GM18870 (cell line): ENCODE measurements around the gene C6orf136.

Experiments
- ATAC-seq: cut with Tn5 transposase; IDR thresholded peaks from one replicate; pipeline ENCODE4 v1.9.1; 2021; ENCODE audit warnings: moderate library complexity; ENCODE audit not compliant: unreplicated experiment

Gene C6orf136

DNA sequence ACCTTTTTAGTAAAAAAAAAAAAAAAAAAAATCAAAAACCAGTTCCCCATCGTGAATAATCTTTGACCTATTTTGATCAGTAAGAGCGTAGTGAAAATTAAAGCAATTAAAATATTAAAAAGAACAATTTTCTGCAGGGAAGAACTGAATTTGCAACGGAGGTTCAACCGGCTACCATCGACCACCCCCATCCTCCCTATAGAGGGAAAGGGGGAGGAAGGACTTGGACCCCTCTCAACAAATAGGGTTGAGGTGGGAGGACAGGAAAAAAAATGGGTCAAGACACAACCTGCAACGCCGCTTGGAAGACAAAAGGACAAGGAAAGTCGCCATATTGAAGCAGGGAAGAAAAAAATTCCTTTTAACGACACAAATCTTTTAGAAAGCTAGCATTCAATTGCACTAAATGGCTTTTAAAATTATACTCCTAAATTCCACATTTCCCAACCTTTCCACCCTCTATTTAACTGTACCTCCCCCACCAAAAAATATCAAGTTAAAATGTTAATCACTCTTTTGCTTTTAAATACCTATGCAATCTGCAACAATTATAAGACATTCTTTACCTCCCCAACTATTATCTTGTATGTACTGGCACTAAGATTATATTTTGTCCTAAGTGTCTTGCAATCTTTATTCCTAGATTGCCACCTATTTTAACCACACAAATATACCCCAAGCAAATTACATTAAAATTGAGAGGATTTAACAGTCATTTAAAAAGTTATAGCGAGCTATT is 31.5 kb upstream of the C6orf136 start:
- ATAC-seq: no peak

DNA sequence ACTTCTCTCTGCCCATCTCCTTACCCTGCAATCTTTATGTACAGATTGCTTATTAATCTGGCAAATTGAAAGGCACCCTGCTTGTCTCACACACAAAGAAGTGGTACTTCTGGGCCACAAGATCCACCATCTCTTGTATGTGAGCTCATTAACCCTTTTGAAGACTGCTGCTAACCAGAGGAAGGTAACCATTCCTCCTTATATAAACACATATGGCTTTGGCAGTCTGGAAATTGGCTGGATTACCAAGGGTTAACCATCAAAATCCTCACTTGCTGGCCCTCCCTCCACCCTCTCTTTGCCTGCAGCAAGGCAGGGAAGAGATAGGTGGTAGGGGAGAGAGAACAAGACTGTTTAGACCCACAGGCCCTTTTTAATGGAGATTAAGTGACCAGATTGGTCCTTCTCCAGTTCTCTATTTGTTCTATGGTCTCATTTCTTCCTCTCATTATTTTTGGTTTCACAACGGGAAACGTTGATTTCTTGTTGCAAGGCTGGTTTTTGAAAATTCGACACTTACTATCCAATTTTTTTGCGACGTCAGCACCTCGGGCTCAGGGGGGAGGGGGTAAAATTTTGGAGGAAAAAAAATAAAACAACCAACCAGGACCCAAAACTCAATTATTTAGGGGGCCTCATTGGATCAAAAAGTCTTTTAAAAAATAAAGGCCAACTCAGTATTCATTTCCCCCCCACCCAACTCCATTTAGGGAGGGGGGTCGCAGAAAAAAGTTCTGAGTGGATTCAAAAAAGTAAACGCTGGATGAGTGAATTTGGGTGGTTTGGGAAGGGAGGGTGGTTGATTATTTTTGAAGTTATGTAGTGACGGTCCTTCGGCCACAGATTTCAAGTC is 30.7 kb upstream of the C6orf136 start:
- ATAC-seq: no peak

DNA sequence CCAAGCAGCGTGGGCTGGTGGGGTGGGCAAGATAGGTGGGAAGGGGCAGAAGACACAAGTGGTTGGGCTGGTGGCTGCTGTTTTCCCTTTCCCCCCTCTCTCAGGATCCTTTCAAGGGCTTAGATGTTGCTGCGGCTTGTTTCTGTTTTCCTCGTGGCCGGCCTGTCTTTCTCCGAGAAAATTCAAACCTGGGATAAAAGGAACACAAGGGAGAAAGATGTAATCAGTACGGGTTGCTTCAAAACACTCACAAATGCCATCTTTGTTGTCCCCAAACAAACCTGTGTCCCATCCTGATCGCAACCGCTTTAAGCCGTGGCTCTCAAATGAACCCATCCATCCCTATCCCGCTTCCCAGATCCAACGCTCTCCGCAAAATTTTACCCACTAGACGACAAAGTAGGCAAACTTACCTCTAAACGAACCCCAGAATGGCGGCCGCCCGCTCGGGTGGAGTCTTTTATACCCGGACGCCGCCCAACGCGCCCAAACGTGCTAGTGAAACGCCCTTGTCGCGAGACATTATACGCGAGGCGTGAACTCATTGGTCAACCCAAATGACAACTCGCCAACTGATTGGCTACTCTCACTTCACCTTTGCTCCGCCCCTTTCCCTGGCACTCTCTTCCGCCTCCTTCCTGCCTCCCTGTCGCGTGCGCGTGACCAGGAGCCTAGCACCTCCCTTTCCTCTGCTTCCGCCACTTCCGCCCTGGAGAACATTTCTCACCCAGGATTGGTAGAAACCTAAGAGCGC is 29.9 kb upstream of the C6orf136 start, which contains the start of gene PPP1R10:
TSS of gene PPP1R10 (minus strand) at position 433 of the 754 bp plus-strand sequence. CDS start 7,299 bp downstream, outside the sequence.
- ATAC-seq: peak; percentile 80

DNA sequence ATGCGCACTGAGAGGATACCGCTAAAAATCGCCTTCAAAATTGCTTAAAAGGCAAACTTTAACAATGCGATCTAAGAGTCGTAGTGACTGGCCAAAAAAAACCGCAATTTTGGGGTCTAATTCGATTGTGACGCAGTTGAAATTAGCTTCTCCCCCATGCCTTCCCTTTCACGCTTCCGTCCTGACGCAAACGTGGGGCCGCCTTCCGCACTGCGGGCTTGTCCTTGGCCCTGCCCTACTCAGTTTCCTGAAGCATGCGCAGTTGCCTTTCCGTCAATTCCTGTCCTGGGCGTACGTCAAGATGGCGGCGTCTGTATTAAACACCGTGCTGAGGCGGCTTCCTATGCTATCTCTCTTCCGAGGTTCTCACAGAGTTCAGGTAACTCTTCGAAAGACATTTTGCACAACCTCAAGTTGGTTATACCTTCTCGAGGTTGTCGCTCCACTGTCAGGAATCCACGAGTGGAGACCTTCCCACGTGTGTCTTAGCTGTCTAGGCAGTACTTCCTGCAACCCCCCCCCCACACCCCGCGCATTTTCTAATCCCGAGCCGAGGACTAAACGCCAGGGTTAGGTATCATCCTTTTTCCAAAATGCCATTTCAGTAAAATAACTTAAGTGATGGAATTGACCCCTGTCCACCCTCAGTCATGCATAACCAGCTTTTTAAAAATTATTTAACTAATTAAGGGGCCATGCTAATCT is 29.2 kb upstream of the C6orf136 start, which contains the start of gene MRPS18B:
TSS of gene MRPS18B (plus strand) at position 276 of the 705 bp plus-strand sequence. CDS start at position 302, 26 bp downstream.
- peak; percentile 71 for ATAC-seq

DNA sequence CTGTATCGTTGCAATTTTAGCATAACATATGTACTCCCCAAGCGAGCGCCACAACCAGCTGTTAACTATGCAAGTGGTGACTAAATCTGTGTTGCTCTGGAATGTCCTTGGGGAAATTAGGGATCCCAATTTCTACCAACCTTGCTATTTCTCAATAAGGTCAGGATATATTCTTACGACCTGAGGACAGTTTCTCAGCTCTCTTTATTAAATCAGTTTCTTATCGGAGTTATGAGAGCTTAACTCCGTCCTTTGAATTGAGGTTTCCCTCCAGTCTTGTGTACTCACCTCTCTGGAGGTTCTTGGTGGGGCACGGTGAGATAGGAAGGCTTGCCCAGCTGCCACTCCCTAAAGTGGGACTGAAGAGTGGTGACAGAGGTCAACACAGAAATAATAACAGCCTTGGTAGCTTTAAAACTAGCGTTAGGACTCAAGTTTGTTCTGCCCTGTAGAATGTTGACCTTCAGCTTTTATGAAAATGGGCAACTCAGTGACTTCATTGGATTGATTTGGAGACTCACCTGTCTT is 28.6 kb upstream of the C6orf136 start:
- no peak for ATAC-seq

DNA sequence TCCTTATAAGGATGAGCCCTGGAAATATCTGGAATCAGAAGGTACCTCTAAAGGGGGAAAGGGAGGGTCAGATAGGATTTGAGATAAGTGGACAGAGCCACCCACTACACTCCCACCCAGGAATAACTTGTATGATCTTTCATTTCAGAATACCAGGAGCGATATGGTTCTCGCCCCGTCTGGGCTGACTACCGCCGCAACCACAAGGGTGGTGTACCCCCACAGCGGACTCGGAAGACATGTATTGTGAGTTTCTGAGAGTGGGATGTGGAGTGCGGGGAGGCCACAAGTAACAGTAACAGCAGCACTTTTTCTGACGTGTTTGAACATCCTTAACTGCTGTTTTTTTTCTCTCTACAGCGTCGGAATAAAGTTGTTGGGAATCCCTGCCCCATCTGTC is 27.4 kb upstream of the C6orf136 start:
- ATAC-seq: no peak

DNA sequence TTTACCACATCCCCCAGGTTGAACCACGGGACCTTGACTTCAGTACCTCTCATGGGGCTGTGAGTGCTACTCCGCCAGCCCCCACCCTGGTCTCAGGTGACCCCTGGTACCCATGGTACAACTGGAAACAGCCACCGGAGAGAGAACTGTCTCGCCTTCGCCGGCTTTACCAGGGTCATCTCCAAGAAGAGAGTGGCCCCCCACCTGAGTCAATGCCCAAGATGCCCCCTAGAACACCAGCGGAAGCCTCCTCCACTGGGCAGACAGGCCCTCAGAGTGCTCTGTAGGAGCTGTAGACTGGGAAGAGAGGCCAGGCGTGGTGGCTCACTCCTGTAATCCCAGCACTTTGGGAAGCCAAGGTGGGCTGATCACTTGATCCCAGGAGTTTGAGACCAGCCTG is 21.4 kb upstream of the C6orf136 start:
- no peak for ATAC-seq

DNA sequence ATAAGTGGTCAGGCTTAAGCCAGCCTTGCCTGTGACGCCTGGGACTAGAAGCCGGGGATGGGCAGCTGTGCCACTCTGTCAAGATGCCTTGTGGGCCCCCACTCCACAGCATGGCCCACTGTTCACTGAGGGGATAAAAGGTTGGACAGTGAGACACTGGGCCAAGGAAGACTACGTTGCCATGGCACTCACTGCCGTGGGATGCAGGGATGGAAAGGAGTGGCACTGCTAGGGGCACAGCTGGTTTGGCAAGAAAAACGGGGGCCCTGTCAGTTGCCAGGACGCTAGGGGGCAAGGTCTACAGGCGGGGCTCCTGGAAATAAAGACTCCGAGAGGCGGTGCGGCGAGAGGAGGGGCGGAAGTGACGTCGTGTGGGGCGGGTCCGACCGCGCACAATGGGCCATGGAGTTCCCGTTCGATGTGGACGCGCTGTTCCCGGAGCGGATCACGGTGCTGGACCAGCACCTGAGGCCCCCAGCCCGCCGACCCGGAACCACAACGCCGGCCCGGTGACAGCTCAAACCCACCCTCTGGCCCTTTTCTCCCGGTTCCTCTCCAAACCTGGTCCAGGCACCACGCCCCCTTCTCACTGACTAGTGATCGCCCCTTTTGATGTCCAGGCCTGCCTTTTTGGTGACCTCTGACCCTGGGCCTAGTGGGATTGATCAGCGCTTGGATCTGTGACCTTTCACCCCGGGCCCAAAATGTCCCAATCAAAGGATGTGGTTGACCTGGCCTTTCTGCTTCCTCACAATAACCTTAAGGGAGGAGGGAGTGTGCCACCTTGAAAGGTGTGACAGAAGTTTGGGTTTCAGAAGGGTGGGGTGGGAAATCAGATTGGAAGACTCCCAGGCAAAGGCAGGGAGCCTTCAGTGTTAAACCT is 20.2 kb upstream of the C6orf136 start, which contains the start of gene ATAT1:
TSS of gene ATAT1 (plus strand) at position 391 of the 883 bp plus-strand sequence.
- ATAC-seq: no peak

DNA sequence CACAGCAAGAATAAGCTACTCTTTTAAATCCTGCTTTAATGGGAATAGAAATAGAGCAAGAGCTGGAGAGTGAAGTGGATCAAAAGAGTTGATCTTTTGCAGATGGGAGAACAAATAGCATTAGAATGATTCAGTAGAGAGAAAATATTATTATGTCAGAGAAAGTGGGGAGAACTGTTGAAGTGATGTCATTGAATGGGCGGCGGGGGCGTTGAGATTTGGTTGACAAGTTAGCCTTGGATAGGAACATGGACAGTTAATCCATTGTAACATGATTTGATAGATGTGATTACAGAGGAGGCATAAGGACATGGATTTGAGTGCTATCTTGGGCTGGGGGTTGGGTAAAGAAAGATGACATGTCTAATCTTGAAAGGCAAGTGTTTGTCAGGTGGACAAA is 11.1 kb upstream of the C6orf136 start:
- ATAC-seq: no peak

DNA sequence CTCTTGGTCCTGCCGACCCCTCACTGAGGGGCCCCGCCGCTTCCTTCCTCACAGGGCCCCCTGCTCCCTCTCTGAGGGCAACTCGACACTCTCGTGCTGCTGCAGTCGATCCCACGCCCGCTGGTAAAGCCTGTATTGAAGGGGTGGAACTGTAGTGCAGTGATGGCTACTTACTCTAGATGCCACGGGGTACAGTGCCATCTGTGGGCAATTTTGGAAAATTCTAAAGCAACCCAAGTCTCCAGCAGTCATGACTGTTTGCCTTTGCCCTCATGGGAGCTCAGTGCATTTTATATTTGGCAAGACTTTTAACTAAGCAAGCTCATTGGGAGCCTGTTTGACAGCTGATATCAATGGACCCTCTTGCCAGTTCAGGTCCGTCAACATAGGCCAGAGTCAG is 6.5 kb upstream of the C6orf136 start:
- ATAC-seq: no peak

DNA sequence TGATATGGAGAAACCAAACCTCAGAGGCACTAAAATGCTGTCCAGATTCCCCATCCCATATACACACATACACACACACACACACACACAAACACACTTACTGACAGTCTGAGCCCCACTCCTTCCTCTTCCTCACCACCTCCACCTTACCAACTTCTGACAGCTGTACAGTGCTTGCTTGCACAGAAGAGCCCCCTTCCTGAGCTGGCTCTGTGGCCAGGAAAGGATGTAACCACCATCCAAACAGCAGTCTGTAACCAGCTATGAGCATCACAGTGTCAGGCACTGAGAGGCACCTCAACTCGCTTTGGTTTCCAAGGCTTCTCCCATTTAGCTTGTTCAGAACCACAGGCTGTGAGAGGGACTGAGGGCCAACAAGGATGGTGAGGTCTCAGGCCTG is 5.9 kb upstream of the C6orf136 start:
- ATAC-seq: no peak

DNA sequence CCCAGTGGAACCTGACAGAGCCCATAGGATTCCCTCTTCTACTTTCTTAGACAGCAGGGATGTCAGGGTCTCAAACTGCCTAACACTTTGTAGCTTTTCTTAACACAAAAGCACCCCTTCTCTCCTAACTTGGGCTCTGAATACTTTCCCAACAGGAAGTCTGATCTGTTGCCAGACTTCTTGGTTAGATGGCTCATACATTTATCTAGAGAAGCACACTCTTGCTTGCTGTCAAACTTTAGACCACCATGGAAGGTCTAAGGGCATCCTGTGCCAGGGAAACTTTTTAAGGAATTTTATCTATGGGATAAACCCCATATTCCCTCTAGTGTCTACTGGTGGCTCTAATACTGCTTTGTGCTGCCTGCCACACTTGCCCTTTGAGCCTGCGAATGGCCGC is 3.3 kb upstream of the C6orf136 start:
- no peak for ATAC-seq

DNA sequence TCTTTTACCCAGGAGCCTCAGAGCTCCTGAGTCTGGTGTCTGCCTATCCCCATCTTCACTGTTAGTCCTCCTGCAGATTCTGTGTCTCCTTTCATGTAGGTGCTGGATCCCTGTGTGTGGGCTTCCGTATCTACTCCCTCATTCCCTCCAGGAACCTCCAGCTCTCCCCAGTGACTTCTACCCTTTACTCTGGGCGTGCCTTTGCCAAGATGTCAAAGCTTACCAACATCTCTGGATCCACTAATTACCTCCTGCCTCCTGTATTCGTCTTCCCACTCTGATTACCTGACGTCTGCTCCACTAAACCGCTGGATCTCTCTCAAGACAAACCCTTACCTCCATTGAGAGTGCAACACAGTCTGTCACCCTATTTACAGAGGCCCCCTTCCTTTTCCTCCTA is 2.2 kb upstream of the C6orf136 start:
- ATAC-seq: no peak

DNA sequence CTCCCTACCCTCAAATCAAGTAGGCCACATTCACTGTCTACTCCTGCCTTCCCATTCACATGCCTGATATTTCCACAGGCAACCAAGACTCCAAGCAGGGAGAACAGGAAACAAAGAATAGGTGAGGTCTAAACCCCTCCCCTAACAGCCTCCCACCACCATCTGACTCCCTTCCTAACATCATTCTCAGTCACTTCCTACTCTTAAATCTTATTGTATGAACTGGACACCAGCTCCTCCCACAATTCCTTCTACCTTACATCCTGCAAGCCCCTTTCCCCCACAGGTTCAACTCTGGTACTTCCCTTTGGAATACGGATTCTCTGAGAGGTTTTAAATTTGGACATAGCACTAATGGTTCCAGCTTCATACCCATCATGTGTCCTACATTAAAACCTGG is 944 bp upstream of the C6orf136 start:
- ATAC-seq: no peak

DNA sequence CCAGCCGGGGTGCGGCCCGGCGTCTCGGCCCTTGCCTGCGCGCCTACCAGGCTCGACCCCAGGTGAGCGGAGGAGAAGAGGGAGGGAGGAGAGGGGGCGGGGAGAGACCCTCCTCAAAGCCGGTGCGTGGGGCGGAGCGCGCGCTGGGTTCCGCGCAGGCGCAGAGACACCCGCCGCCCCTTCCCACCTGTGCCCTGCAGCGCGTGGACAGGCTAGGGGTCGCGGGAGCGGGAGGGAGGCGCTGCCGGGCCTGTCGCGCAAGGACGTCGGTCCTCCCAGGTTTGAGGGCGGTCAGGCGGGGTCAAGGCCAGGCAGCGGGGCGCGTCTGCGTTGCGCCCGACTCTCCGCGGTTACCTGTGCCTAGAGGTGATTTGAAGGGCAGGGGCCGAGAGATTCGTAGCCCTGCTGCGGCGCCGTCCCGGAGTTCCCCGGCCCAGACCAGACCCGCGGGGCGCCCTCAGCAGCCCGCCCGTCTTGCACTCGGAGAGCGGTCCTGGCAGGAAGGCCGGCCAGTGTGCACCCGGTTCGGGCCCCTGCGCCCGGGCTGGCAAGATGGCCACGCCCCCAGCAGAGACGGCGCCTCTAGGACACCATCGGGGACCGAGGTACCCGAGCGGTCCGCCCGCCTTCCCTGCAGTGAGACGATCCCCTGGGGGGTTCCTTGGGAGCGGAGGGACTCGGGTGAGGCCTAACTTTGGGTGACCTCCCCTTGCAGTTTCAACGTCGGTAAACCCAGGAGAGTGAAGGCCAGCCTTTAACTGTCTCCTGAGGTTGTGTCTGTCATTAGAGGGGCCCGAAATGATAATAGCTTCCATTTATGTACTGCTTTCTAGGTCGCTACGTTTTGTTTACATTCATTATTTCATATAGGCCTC is 546 bp downstream of the C6orf136 start:
- ATAC-seq: no peak

DNA sequence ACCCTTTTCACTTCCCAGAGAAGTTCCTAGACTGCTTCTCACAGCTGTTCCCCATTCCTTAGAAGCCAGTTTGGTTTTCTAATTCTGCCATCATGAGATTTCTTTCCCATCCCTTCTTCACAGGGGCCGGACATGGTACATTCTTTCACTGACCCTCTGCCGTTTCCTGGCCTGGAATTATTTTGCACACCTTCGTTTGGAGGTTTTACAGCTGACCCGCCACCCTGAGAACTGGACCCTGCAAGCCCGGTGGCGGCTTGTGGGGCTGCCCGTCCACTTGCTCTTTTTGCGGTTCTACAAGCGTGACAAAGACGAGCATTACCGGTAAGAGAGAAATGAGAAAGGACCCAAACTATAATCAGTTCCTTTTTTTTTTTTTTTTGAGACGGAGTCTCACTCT is 4.2 kb downstream of the C6orf136 start:
- ATAC-seq: no peak

DNA sequence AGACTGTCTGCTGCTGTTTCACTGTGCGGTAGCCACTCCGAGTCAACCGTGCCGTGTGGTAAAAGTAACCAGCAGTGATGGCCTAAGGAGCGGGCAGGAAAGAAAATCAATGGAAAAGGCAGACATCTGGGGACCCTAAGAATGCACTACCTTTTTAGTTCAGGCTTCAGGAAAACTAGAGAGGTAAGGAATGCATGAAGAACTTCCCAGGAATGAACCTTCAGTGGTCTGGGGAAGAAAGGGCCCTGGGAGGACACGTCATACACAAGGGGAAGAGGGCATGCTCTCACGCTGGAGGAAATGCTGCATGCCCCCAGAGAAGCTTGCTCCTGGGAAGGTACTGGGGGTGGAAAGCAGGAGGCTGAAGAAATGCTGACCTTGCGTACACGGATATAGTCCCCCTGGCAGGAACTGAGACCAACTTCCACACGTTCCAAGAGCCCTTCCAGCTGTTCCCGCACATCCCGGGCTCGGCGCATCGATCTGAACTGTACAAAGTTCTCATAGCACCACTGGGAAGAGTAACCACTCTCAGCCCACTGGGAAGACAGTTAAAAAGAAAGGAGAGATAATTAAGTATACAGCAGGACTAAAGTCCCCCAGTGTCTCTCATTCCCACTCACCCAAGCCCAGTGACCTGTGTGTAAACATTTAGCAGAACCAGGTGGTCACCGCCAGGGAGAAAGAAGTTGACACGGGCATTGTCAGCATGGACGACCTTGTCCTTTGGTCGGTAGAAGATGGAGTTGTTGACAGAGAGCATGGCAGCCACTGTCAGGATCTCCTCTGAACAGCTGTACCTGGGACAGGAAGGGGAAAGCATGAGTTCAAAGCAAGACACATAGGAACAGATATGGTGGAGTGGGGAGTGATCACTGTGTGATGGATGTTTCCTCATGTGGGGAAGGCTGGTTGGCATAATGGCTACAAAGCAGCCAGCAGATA is 8.1 kb downstream of the C6orf136 start:
- ATAC-seq: no peak
